Peyer's patch (tissue), 4 donors: ENCODE results near the gene CCDC51. TPM values are rescaled to one million over a fixed set of nuclear protein-coding genes. Genes with fewer than 3 reads are reported as not detected.

ENCODE experiments used
- DNase-seq, 3 donors: peaks; one replicate each; pipeline ENCODE4 v3.0.0-alpha.2; 2017 to 2019
- H3K27ac ChIP-seq, 4 donors: fragments of 200-600 bp; sonication (generic); one replicate each; pipeline ENCODE4 v1.5.1; 2016 to 2019
- H3K27me3 ChIP-seq, 2 donors: fragments of 200-600 bp; sonication (generic); one replicate each; pipeline ENCODE4 v1.5.1; 2019
- H3K36me3 ChIP-seq, 3 donors: fragments of 200-600 bp; sonication (generic); one replicate each; pipeline ENCODE4 v1.5.1; 2016 to 2019
- H3K4me1 ChIP-seq, 4 donors: fragments of 200-600 bp; sonication (generic); one replicate each; pipeline ENCODE4 v1.5.1; 2016 to 2019
- H3K4me3 ChIP-seq, 4 donors: fragments of 200-600 bp; sonication (generic); 1 replicate in 3 of 4; 2 replicates in 1 of 4; pipeline ENCODE4 v1.5.1; 2016 to 2019; ENCODE audit warnings: mild to moderate bottlenecking in 1 of 4
- H3K9me3 ChIP-seq, 4 donors: fragments of 200-600 bp; sonication (generic); one replicate each; pipeline ENCODE4 v1.5.1; 2016 to 2019; ENCODE audit warnings: mild to moderate bottlenecking in 1 of 4
- POLR2A ChIP-seq, 2 donors: fragments of 450-650 bp; IDR thresholded peaks; one replicate each; pipeline ENCODE4 v1.5.1; 2017; ENCODE audit warnings: antibody characterized with exemption in 2 of 2, mild to moderate bottlenecking in 2 of 2, moderate library complexity in 2 of 2
- total RNA-seq, 4 donors: library from RNA; depleted of rRNA; stranded (reverse); fragments of >200 nt; gene quantifications; one replicate each; pipeline ENCODE4 v1.1.0, GENCODE V29; 2016
- TF ChIP-seq, protein P1 (sequence below), 6 experiments: fragments of 450-650 bp in 4 of 6; fragments of 200-600 bp in 2 of 6; sonication (generic) in 1 of 6; IDR thresholded peaks; one replicate each; pipeline ENCODE4 v1.5.1; 2017 to 2019; ENCODE audit warnings: antibody characterized with exemption in 6 of 6, mild to moderate bottlenecking in 3 of 6, moderate library complexity in 1 of 6

CCDC51 gene
- total RNA-seq, 4 donors from 2014 or later = 7.4 to 13.1 (median 9.1) TPM

DNA sequence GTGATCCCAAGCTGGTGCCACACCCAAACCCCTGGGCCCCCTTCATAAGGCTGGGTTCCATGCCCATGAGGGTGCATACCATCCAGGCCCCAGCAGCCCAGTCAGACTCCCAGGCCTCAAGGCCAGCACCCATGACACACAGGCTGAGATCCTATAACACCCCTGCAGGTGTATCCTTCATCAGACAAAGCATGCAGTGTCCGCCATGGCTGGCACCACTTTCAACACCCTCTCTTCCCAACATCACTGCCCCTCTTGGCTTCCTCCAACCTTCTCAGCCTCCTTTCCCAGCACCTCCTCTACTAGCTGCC, 3.5 kb downstream of the CCDC51 start:
- Histone ChIP-seq H3K9me3 (no peaks in the 10 kb centered on the region), H3K36me3 (peaks cover 0 to 5% (median 0%) of the 10 kb centered on the region in 3 donors), H3K27me3 (no peaks in the 10 kb centered on the region), H3K27ac (peak overlapping the region in 1 of 4 donors; percentile 12), H3K4me1 (peaks cover 0 to 42% (median 12%) of the 10 kb centered on the region in 4 donors), H3K4me3 (no peak overlapping the region)
- DNase-seq = no peak
- TF ChIP-seq, protein P1, sequence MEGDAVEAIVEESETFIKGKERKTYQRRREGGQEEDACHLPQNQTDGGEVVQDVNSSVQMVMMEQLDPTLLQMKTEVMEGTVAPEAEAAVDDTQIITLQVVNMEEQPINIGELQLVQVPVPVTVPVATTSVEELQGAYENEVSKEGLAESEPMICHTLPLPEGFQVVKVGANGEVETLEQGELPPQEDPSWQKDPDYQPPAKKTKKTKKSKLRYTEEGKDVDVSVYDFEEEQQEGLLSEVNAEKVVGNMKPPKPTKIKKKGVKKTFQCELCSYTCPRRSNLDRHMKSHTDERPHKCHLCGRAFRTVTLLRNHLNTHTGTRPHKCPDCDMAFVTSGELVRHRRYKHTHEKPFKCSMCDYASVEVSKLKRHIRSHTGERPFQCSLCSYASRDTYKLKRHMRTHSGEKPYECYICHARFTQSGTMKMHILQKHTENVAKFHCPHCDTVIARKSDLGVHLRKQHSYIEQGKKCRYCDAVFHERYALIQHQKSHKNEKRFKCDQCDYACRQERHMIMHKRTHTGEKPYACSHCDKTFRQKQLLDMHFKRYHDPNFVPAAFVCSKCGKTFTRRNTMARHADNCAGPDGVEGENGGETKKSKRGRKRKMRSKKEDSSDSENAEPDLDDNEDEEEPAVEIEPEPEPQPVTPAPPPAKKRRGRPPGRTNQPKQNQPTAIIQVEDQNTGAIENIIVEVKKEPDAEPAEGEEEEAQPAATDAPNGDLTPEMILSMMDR (IDR thresholded peaks at IDR 0.05) = no peak
- TF ChIP-seq POLR2A (IDR thresholded peaks at IDR 0.05) = no peak

- DNase-seq = peak; percentile 83 to 95 (median 91)
- Histone ChIP-seq H3K9me3 (no peaks in the 10 kb centered on the region), H3K36me3 (peaks cover 0 to 5% (median 0%) of the 10 kb centered on the region in 3 donors), H3K4me1 (peaks cover 0 to 40% (median 8%) of the 10 kb centered on the region in 4 donors), H3K4me3 (no peak overlapping the region), H3K27ac (peak overlapping the region in 2 of 4 donors; percentile 5 to 86), H3K27me3 (no peaks in the 10 kb centered on the region)
- peak in 1 of 2 donors; percentile 10 for TF ChIP-seq POLR2A (IDR thresholded peaks at IDR 0.05)
- TF ChIP-seq, protein P1 (IDR thresholded peaks at IDR 0.05) = peak; percentile 96 to 100 (median 100)
These were observed 4.0 kb downstream of the CCDC51 start for GRCh38 chr3:48435774-48436476.

DNA sequence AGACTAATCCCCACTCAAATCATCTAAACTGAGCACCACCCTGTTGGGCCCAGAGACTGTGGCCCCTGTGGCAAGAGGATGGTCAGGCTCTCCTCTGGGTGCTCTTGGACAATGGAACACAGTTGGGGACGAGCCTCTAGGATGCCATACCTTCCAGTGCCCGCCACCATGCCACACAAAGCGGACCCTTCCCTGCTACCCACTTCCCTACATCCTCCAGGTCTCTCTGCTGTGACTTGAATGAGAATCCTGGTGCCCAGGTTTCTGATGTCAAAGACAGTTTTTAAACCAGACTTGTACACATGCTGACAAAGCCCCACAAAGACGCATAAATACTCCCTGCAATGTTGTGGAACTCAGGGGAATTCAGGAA, 4.7 kb downstream of the CCDC51 start:
- TF ChIP-seq, protein P1 (IDR thresholded peaks at IDR 0.05) = no peak
- TF ChIP-seq POLR2A (IDR thresholded peaks at IDR 0.05) = no peak
- Histone ChIP-seq H3K27me3 (no peaks in the 10 kb centered on the region), H3K27ac (peak overlapping the region in 2 of 4 donors; percentile 5 to 86), H3K9me3 (no peaks in the 10 kb centered on the region), H3K36me3 (peaks cover 0 to 5% (median 0%) of the 10 kb centered on the region in 3 donors), H3K4me1 (peaks cover 3 to 46% (median 8%) of the 10 kb centered on the region in 4 donors), H3K4me3 (no peak overlapping the region)
- no peak for DNase-seq

DNA sequence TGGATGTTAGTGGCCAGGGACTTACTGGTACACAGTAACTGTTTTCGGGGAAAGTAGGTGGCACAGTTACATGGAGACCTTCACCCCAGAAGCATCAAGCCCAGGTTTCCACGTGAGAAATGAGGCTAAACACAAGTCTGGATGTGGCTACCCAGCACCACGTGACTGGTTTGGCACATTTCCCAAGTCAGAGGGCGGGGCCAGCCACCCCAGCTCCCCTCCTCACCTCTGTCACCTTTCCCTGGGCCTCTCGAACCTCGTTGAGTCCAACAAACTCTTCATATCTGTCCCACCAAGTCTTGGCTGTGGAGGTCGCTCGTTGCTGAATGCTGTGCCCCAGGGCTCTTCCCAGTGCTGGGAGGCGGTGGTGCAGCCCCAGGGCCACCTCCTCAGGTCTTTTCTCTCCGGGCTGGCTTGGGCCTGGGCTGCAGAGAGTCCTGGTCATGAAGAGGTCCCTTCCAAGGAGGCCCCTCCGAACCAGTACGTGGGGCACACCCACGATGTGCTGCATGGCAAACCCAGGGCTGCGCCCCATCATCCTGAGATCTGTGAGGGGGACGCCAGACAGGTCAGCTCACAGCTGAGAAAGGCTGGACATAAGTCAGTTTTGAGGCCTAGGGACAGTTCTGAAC, 5.2 kb downstream of the CCDC51 start:
- no peak for TF ChIP-seq POLR2A (IDR thresholded peaks at IDR 0.05)
- TF ChIP-seq, protein P1 (IDR thresholded peaks at IDR 0.05) = no peak
- DNase-seq = peak in 2 of 3 donors; percentile 64 to 69
- H3K36me3 ChIP-seq = peaks cover 0 to 5% (median 0%) of the 10 kb centered on the region in 3 donors
- H3K9me3 ChIP-seq = no peaks in the 10 kb centered on the region
- H3K27ac ChIP-seq = peak overlapping the region in 3 of 4 donors; percentile 50 to 86 (median 77)
- no peak overlapping the region for H3K4me3 ChIP-seq
- peaks cover 5 to 50% (median 10%) of the 10 kb centered on the region in 4 donors for H3K4me1 ChIP-seq
- no peaks in the 10 kb centered on the region for H3K27me3 ChIP-seq

DNA sequence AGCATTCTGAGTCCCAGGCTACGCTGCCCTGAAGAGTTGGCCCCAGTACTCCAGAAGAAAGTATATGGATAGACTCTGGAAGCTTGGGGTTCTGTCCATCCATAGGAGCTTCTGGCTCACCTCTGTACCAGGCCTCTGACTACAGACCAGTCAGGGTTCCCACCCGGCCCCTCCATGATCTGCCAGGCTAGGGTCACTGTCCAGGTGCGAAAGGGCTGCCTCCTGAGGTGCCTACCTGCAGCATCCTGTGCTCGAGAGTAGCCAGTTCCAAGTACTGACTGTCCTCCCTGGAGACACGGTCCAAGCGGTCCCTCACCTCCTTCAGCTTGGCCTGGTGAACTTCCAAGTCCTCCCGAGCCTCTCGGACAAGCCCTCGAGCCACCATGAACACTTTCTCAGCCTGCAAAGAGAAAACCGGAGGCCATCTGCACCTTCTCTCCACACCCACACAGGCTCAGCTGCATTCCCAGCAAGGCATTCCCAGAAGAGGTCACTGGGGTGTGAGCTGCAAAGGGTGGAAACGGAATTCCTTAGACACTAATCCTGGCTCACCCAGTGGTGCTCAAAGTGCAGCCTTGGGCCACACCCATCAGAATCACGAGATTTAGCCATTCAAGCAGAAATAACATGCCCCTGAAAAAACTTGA, 6.3 kb downstream of the CCDC51 start:
- no peaks in the 10 kb centered on the region for H3K27me3 ChIP-seq
- peak overlapping the region in 3 of 4 donors; percentile 67 to 86 (median 77) for H3K27ac ChIP-seq
- no peaks in the 10 kb centered on the region for H3K9me3 ChIP-seq
- H3K4me1 ChIP-seq = peaks cover 3 to 41% (median 10%) of the 10 kb centered on the region in 4 donors
- peak overlapping the region in 2 of 4 donors; percentile 24 to 26 for H3K4me3 ChIP-seq
- H3K36me3 ChIP-seq = peaks cover 0 to 5% (median 0%) of the 10 kb centered on the region in 3 donors
- DNase-seq = peak in 2 of 3 donors; percentile 79
- TF ChIP-seq POLR2A (IDR thresholded peaks at IDR 0.05) = peak in 1 of 2 donors; percentile 56
- TF ChIP-seq, protein P1 (IDR thresholded peaks at IDR 0.05) = no peak
